HepG2 (cell line): ENCODE results near the gene UBE3B. TPM values are rescaled to one million over a fixed set of nuclear protein-coding genes. Genes with fewer than 3 reads are reported as not detected.

Experiments
- AHR ChIP-seq: IDR thresholded peaks from 2 replicates; pipeline ENCODE4 v1.6.1; 2018; ENCODE audit warnings: missing genetic modification reagents, missing compliant biosample characterization
- HNRNPH1 ChIP-seq: fragments of 200-400 bp; formaldehyde crosslinking; optimal IDR thresholded peaks from 2 replicates; pipeline ENCODE3; 2017; ENCODE audit warnings: mild to moderate bottlenecking, low read depth, low read length
- IRF2 ChIP-seq: IDR thresholded peaks from 2 replicates; pipeline ENCODE4 v1.6.1; 2018; ENCODE audit warnings: missing genetic modification reagents, missing compliant biosample characterization
- MTF2 ChIP-seq: sonication (generic); formaldehyde crosslinking; IDR thresholded peaks from 2 replicates; pipeline ENCODE4 v1.5.0; 2020; ENCODE audit warnings: missing genetic modification reagents, borderline replicate concordance
- NRL ChIP-seq: sonication (generic); formaldehyde crosslinking; IDR thresholded peaks from 2 replicates; pipeline ENCODE4 v1.5.0; 2020; ENCODE audit warnings: missing genetic modification reagents, mild to moderate bottlenecking, moderate library complexity, borderline replicate concordance
- PCBP1 ChIP-seq: fragments of 200-400 bp; formaldehyde crosslinking; IDR thresholded peaks from 2 replicates; pipeline ENCODE4 v1.6.1; 2017; ENCODE audit warnings: mild to moderate bottlenecking, low read depth, low read length, borderline replicate concordance
- PHF21A ChIP-seq: sonication (generic); formaldehyde crosslinking; IDR thresholded peaks from 2 replicates; pipeline ENCODE4 v1.5.0; 2020; ENCODE audit warnings: mild to moderate bottlenecking, missing genetic modification reagents
- SMARCC2 ChIP-seq: fragments of 450-650 bp; IDR thresholded peaks from 2 replicates; pipeline ENCODE4 v1.6.1; 2017; ENCODE audit warnings: antibody characterized with exemption, mild to moderate bottlenecking
- TAF1 ChIP-seq: sonication (generic); formaldehyde crosslinking; IDR thresholded peaks from 2 replicates; pipeline ENCODE4 v1.4.0; 2020; ENCODE audit warnings: missing genetic modification reagents
- U2AF2 ChIP-seq: fragments of 200-400 bp; formaldehyde crosslinking; IDR thresholded peaks from 2 replicates; pipeline ENCODE4 v1.6.1; 2017; ENCODE audit warnings: low read depth, mild to moderate bottlenecking, low read length
- ZBTB42 ChIP-seq: sonication (generic); formaldehyde crosslinking; IDR thresholded peaks from 2 replicates; pipeline ENCODE4 v1.5.0; 2020; ENCODE audit warnings: mild to moderate bottlenecking, missing genetic modification reagents
- ZKSCAN1 ChIP-seq: fragments of 150-350 bp; IDR thresholded peaks from 2 replicates; pipeline ENCODE4 v1.6.1; 2014; ENCODE audit warnings: low read length
- ZNF143 ChIP-seq: sonication (generic); formaldehyde crosslinking; IDR thresholded peaks from 2 replicates; pipeline ENCODE4 v1.4.0; 2020; ENCODE audit warnings: missing genetic modification reagents
- ZNF350 ChIP-seq: sonication (generic); formaldehyde crosslinking; IDR thresholded peaks from 2 replicates; pipeline ENCODE4 v1.4.0; 2020; ENCODE audit warnings: mild to moderate bottlenecking, low read depth, missing genetic modification reagents, borderline replicate concordance
- ZNF44 ChIP-seq: sonication (generic); formaldehyde crosslinking; IDR thresholded peaks from 2 replicates; pipeline ENCODE4 v1.5.1; 2020; ENCODE audit warnings: mild to moderate bottlenecking, missing genetic modification reagents
- ZNF674 ChIP-seq: sonication (generic); formaldehyde crosslinking; IDR thresholded peaks from 2 replicates; pipeline ENCODE4 v1.5.0; 2020; ENCODE audit warnings: low read depth, mild to moderate bottlenecking, missing genetic modification reagents
- polyA plus RNA-seq, 8 experiments: library from polyadenylated mRNA; depleted of rRNA in 3 of 8; stranded (reverse) in 7 of 8; unstranded in 1 of 8; fragments of >200 nt; fragmentation: Illumina TruSeq in 4 of 8; extraction: Trizol in 4 of 8; gene quantifications; 2 replicates each; pipeline versions ENCODE4 v1.2.1 to v1.2.3, GENCODE V29; 2011 to 2016; ENCODE audit warnings: low read depth in 4 of 8, missing spikeins in 1 of 8, mixed read lengths in 1 of 8; ENCODE audit not compliant: insufficient read depth in 1 of 8
- total RNA-seq, 5 experiments: library from RNA; depleted of rRNA; stranded (reverse); fragments of >200 nt; fragmentation: Illumina TruSeq; extraction: Trizol; gene quantifications; 2 replicates each; pipeline ENCODE4 v1.2.3, GENCODE V29; 2016; ENCODE audit warnings: low read depth in 1 of 5
- TF ChIP-seq, protein P1 (sequence below): sonication (generic); formaldehyde crosslinking; IDR thresholded peaks from 2 replicates; pipeline ENCODE4 v1.4.0; 2020; ENCODE audit warnings: missing genetic modification reagents, borderline replicate concordance
- TF ChIP-seq, protein P2 (sequence below): sonication (generic); formaldehyde crosslinking; IDR thresholded peaks from 2 replicates; pipeline ENCODE4 v1.4.0; 2020; ENCODE audit warnings: missing genetic modification reagents, borderline replicate concordance
- TF ChIP-seq, protein P3 (sequence below): sonication (generic); formaldehyde crosslinking; IDR thresholded peaks from 2 replicates; pipeline ENCODE4 v1.8.0; 2022; ENCODE audit warnings: missing genetic modification reagents, mild to moderate bottlenecking, inconsistent platforms, borderline replicate concordance

UBE3B gene
- total and polyA plus RNA-seq, 2 of the 13 experiments (the other 11 are each of a cell fraction or from before 2014, with no cell fraction given) = 22.7 to 25.3 TPM

DNA sequence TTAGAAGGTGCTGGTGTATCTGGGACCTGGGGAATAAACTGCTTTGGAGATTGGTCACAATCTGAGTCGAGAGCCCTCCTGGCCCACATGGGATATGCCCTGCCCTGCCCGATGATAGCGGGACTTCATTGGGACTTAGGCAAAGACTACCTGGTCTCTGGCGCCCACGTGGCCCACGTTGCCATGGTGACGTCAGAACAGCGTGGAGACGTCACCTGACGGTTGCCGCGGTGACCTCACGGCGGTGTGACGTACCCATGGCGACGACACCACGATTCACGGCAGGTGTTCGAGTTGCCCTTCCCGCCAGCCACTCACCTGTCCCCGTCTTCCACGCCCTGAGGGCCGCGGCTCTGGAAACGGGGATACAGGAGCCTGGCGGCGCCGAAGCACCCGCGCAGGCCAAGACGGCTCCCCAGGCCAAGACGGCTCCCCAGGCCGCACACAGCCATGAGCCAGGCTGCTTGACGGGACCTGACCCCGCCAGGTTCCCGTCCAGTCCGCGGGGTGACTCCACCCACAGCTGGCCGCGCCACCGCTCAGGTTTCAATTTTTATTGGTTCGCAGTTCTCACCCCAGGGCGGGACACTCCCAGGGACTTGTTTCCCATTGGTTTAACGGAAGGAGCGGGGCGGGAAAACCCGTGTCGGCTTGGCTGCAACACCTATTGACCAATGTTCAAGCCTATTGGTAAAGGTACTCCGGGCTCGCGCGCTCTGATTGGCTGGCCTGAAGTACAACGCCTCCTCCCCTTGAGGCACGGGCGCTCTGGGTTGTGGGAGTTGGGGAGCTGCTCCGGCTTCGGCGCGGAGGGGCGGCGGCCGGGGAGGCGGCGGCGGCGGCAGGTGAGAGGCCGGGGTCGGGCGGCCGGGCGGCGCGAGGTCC is 95.8 kb downstream of the UBE3B start, which contains the start of the genes MMAB and MVK (continued):
- TF ChIP-seq, protein P1, sequence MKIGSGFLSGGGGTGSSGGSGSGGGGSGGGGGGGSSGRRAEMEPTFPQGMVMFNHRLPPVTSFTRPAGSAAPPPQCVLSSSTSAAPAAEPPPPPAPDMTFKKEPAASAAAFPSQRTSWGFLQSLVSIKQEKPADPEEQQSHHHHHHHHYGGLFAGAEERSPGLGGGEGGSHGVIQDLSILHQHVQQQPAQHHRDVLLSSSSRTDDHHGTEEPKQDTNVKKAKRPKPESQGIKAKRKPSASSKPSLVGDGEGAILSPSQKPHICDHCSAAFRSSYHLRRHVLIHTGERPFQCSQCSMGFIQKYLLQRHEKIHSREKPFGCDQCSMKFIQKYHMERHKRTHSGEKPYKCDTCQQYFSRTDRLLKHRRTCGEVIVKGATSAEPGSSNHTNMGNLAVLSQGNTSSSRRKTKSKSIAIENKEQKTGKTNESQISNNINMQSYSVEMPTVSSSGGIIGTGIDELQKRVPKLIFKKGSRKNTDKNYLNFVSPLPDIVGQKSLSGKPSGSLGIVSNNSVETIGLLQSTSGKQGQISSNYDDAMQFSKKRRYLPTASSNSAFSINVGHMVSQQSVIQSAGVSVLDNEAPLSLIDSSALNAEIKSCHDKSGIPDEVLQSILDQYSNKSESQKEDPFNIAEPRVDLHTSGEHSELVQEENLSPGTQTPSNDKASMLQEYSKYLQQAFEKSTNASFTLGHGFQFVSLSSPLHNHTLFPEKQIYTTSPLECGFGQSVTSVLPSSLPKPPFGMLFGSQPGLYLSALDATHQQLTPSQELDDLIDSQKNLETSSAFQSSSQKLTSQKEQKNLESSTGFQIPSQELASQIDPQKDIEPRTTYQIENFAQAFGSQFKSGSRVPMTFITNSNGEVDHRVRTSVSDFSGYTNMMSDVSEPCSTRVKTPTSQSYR (CRISPR knock-in tag) = no peak
- TF ChIP-seq ZNF674 (CRISPR knock-in tag) (no peak), PCBP1 (no peak), MTF2 (no peak), TAF1 (CRISPR knock-in tag) (peak; percentile 94), ZBTB42 (CRISPR knock-in tag) (0 out of 2 replicates have a peak, but pooled peaks have one; percentile 56), NRL (CRISPR knock-in tag) (peak; percentile 92; the same call in 1 of the 2 replicates), ZKSCAN1 (no peak), SMARCC2 (no peak), ZNF143 (CRISPR knock-in tag) (peak; percentile 74; the same call in 1 of the 2 replicates), ZNF44 (peak; percentile 75; the same call in 1 of the 2 replicates), U2AF2 (no peak), AHR (peak; percentile 97), PHF21A (CRISPR knock-in tag) (peak; percentile 81), IRF2 (CRISPR knock-in tag) (peak; percentile 88), ZNF350 (peak; percentile 93), HNRNPH1 (no peak)
- TF ChIP-seq, protein P2, sequence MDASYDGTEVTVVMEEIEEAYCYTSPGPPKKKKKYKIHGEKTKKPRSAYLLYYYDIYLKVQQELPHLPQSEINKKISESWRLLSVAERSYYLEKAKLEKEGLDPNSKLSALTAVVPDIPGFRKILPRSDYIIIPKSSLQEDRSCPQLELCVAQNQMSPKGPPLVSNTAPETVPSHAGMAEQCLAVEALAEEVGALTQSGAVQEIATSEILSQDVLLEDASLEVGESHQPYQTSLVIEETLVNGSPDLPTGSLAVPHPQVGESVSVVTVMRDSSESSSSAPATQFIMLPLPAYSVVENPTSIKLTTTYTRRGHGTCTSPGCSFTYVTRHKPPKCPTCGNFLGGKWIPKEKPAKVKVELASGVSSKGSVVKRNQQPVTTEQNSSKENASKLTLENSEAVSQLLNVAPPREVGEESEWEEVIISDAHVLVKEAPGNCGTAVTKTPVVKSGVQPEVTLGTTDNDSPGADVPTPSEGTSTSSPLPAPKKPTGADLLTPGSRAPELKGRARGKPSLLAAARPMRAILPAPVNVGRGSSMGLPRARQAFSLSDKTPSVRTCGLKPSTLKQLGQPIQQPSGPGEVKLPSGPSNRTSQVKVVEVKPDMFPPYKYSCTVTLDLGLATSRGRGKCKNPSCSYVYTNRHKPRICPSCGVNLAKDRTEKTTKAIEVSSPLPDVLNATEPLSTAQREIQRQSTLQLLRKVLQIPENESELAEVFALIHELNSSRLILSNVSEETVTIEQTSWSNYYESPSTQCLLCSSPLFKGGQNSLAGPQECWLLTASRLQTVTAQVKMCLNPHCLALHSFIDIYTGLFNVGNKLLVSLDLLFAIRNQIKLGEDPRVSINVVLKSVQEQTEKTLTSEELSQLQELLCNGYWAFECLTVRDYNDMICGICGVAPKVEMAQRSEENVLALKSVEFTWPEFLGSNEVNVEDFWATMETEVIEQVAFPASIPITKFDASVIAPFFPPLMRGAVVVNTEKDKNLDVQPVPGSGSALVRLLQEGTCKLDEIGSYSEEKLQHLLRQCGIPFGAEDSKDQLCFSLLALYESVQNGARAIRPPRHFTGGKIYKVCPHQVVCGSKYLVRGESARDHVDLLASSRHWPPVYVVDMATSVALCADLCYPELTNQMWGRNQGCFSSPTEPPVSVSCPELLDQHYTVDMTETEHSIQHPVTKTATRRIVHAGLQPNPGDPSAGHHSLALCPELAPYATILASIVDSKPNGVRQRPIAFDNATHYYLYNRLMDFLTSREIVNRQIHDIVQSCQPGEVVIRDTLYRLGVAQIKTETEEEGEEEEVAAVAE (CRISPR knock-in tag) = peak; percentile 99
- TF ChIP-seq, protein P3, sequence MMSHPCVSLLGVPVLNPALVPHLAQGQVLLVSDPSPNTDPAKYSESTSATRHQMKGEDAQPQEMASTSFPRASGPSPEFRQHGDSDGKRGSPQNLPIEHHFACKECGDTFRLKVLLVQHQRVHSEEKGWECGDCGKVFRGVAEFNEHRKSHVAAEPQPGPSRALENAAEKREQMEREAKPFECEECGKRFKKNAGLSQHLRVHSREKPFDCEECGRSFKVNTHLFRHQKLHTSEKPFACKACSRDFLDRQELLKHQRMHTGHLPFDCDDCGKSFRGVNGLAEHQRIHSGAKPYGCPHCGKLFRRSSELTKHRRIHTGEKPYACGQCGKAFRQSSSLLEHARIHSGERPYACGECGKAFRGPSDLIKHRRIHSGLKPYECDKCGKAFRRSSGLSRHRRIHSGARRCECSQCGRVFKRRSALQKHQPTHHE = peak; percentile 95
